HCT116 (cell line): Measurements from ENCODE around the gene HDHD5. TPM values are rescaled to one million over a fixed set of nuclear protein-coding genes. Genes with fewer than 3 reads are reported as not detected.

Experiments
- ATAC-seq: fragments of 200-7000 bp; cut with Tn5 transposase; 2 replicates; pipeline ENCODE4 v1.9.1; 2020; ENCODE audit warnings: mild to moderate bottlenecking, moderate library complexity
- BruUV-seq: library from RNA; stranded (reverse); fragments of 400-500 nt; replicated peaks from 2 replicates; lab custom pipeline; 2021; lab: Mats Ljungman, UMichigan
- CTCF ChIA-PET: fragments of 300-600 bp; sonication (Branson Sonifier 250); formaldehyde crosslinking; loops from one replicate; lab custom pipeline; 2021; ENCODE audit warnings: antibody characterized with exemption; lab: Charles Lee
- POLR2A ChIA-PET: fragments of 300-600, 350-600 bp; sonication (Branson Sonifier 250); formaldehyde crosslinking; loops from one replicate; lab custom pipeline; 2021; ENCODE audit warnings: antibody characterized with exemption; lab: Charles Lee
- RAD21 ChIA-PET, 2 experiments: fragments of 300-600 bp; sonication (Branson Sonifier 250); formaldehyde crosslinking; loops; one replicate each; lab custom pipeline; 2023; ENCODE audit warnings: low total read pairs in 2 of 2; ENCODE audit not compliant: uncharacterized antibody in 2 of 2, unreplicated experiment in 2 of 2, low non-redundant PET in 1 of 2; lab: Charles Lee
- DNase-seq: peaks from one replicate; pipeline ENCODE4 v3.0.0-alpha.2; 2010; ENCODE audit warnings: low read depth, low spot score
- H2AFZ ChIP-seq: fragments of 200-600 bp; shearing (Covaris generic), sonication (generic); 2 replicates; pipeline ENCODE4 v1.6.1; 2017; ENCODE audit warnings: low read depth, mixed run types, mixed read lengths, antibody characterized with exemption, low read length; ENCODE audit not compliant: poor library complexity, severe bottlenecking
- H3K27ac ChIP-seq: 2 replicates; pipeline ENCODE4 v1.5.1; 2012; ENCODE audit warnings: low read depth, low read length
- H3K27me3 ChIP-seq: fragments of 200-600 bp; sonication (generic); 2 replicates; pipeline ENCODE4 v1.6.1; 2016; ENCODE audit warnings: mixed run types, low read length, mixed read lengths; ENCODE audit not compliant: insufficient read depth
- H3K36me3 ChIP-seq, 2 experiments: fragments of 200-500 bp in 1 of 2; fragments of 200-600 bp in 1 of 2; sonication (Bioruptor generic) in 1 of 2; sonication (generic) in 1 of 2; 2 replicates each; pipeline versions ENCODE4 v1.5.1 to v1.6.1; 2014 to 2016; ENCODE audit warnings: low read length in 2 of 2, inconsistent platforms in 1 of 2, mixed read lengths in 1 of 2, mixed run types in 1 of 2; ENCODE audit not compliant: insufficient read depth in 2 of 2, control insufficient read depth in 1 of 2
- H3K4me1 ChIP-seq, 2 experiments: fragments of 200-600 bp in 1 of 2; sonication (generic) in 1 of 2; 2 replicates each; pipeline versions ENCODE4 v1.5.1 to v1.6.1; 2012 to 2017; ENCODE audit warnings: low read length in 2 of 2, inconsistent platforms in 1 of 2, mild to moderate bottlenecking in 1 of 2, mixed read lengths in 1 of 2, mixed run types in 1 of 2, moderate library complexity in 1 of 2; ENCODE audit not compliant: insufficient read depth in 2 of 2, control insufficient read depth in 1 of 2
- H3K4me2 ChIP-seq: fragments of 200-600 bp; sonication (generic); 2 replicates; pipeline ENCODE4 v1.6.1; 2017; ENCODE audit warnings: mixed run types, low read length, mixed read lengths
- H3K4me3 ChIP-seq, 2 experiments: fragments of 200-600 bp in 1 of 2; sonication (generic) in 1 of 2; replicated peaks in 1 of 2; 2 replicates each; pipeline ENCODE4 v1.5.1; 2011 to 2016; ENCODE audit warnings: low read length in 2 of 2, control low read depth in 1 of 2, low read depth in 1 of 2, mild to moderate bottlenecking in 1 of 2, mixed read lengths in 1 of 2, mixed run types in 1 of 2
- H3K79me2 ChIP-seq: fragments of 200-600 bp; sonication (generic); 2 replicates; pipeline ENCODE4 v1.6.1; 2017; ENCODE audit warnings: mild to moderate bottlenecking, mixed run types, low read length, moderate library complexity, mixed read lengths; ENCODE audit not compliant: insufficient read depth
- H3K9ac ChIP-seq: fragments of 200-600 bp; sonication (generic); 2 replicates; pipeline ENCODE4 v1.6.1; 2016; ENCODE audit warnings: low read length, mixed read lengths
- H3K9me2 ChIP-seq: fragments of 200-600 bp; sonication (generic), shearing (Covaris generic); 2 replicates; pipeline ENCODE4 v1.6.1; 2017; ENCODE audit warnings: mixed run types, mild to moderate bottlenecking, moderate library complexity; ENCODE audit not compliant: insufficient read depth
- H3K9me3 ChIP-seq, 2 experiments: fragments of 200-500 bp in 1 of 2; fragments of 200-600 bp in 1 of 2; sonication (Bioruptor generic) in 1 of 2; sonication (generic) in 1 of 2; 2 replicates each; pipeline ENCODE4 v1.6.1; 2014 to 2017; ENCODE audit warnings: low read length in 2 of 2, mixed read lengths in 2 of 2, inconsistent platforms in 1 of 2, low read depth in 1 of 2, mild to moderate bottlenecking in 1 of 2, mixed run types in 1 of 2, moderate library complexity in 1 of 2; ENCODE audit not compliant: control insufficient read depth in 1 of 2, insufficient read depth in 1 of 2
- H4K20me1 ChIP-seq: fragments of 200-600 bp; sonication (generic), shearing (Covaris generic); 2 replicates; pipeline ENCODE4 v1.6.1; 2017; ENCODE audit warnings: mixed run types, mild to moderate bottlenecking, moderate library complexity; ENCODE audit not compliant: insufficient read depth
- CBX3 ChIP-seq: IDR thresholded peaks from 2 replicates; pipeline ENCODE4 v1.6.1; 2012; ENCODE audit warnings: low read depth
- CTCF ChIP-seq, 3 experiments: fragments of 200-600 bp in 1 of 3; sonication (generic) in 1 of 3; IDR thresholded peaks in 2 of 3; conservative IDR thresholded peaks in 1 of 3; 2 replicates each; pipeline ENCODE4 v1.5.1; 2012 to 2017; ENCODE audit warnings: low read depth in 2 of 3, low read length in 2 of 3, antibody characterized with exemption in 1 of 3, borderline replicate concordance in 1 of 3, control low read depth in 1 of 3, mild to moderate bottlenecking in 1 of 3, mixed read lengths in 1 of 3, mixed run types in 1 of 3, moderate library complexity in 1 of 3; ENCODE audit not compliant: insufficient read depth in 1 of 3
- EGR1 ChIP-seq: IDR thresholded peaks from 2 replicates; pipeline ENCODE4 v1.6.1; 2012; ENCODE audit warnings: low read depth
- ELF1 ChIP-seq: IDR thresholded peaks from 2 replicates; pipeline ENCODE4 v1.6.1; 2012; ENCODE audit warnings: low read depth, borderline replicate concordance
- EZH2 ChIP-seq: fragments of 200-600 bp; sonication (generic); IDR thresholded peaks from 2 replicates; pipeline ENCODE4 v1.6.1; 2017; ENCODE audit warnings: antibody characterized with exemption, mixed run types
- JUND ChIP-seq: IDR thresholded peaks from 2 replicates; pipeline ENCODE4 v1.6.1; 2012
- POLR2A ChIP-seq: IDR thresholded peaks from 2 replicates; pipeline ENCODE4 v1.7.0; 2011; ENCODE audit warnings: borderline replicate concordance; ENCODE audit not compliant: insufficient read depth, insufficient read length; ENCODE audit errors: extremely low read depth
- RAD21 ChIP-seq: IDR thresholded peaks from 2 replicates; pipeline ENCODE4 v1.6.1; 2012; ENCODE audit warnings: low read depth, mild to moderate bottlenecking
- REST ChIP-seq: IDR thresholded peaks from 2 replicates; pipeline ENCODE4 v1.6.1; 2012; ENCODE audit warnings: low read depth
- SIN3A ChIP-seq: IDR thresholded peaks from 2 replicates; pipeline ENCODE4 v1.6.1; 2012; ENCODE audit warnings: low read depth
- SP1 ChIP-seq: IDR thresholded peaks from 2 replicates; pipeline ENCODE4 v1.6.1; 2012; ENCODE audit warnings: low read depth
- SRF ChIP-seq: IDR thresholded peaks from 2 replicates; pipeline ENCODE4 v1.6.1; 2012; ENCODE audit warnings: low read depth
- TCF7L2 ChIP-seq: IDR thresholded peaks from 2 replicates; pipeline ENCODE4 v1.7.0; 2011; ENCODE audit warnings: borderline replicate concordance, inconsistent platforms; ENCODE audit not compliant: insufficient read depth, insufficient read length; ENCODE audit errors: extremely low read depth
- ZNF274 ChIP-seq: fragments of 200-500 bp; sonication (Bioruptor generic); IDR thresholded peaks from 2 replicates; pipeline ENCODE4 v1.6.1; 2014; ENCODE audit warnings: mild to moderate bottlenecking, low read depth, low read length, inconsistent platforms
- intact Hi-C: fragments of 100-400 bp; cut with micrococcal nuclease; formaldehyde crosslinking; loops from 2 replicates; pipeline ENCODE4 v1.10.0; 2022
- total RNA-seq: library from RNA; stranded (reverse); gene quantifications from one replicate; pipeline ENCODE4 v1.2.1, GENCODE V29; 2021; ENCODE audit not compliant: unreplicated experiment
- TF ChIP-seq, protein P1 (sequence below): IDR thresholded peaks from 2 replicates; pipeline ENCODE4 v1.6.1; 2011; ENCODE audit warnings: mild to moderate bottlenecking, low read length, moderate library complexity; ENCODE audit not compliant: insufficient replicate concordance; ENCODE audit errors: extremely low read depth
- TF ChIP-seq, protein P2 (sequence below): IDR thresholded peaks from 2 replicates; pipeline ENCODE4 v1.6.1; 2012

HDHD5 gene
- total RNA-seq, 1 experiment from 2014 or later, result 70.1 TPM

GRCh38 chr22:17106161-17106784, 52.8 kb downstream of the HDHD5 start:
- no peak for ATAC-seq
- Histone ChIP-seq H3K9me2 (no peaks in the 10 kb centered on the region), H3K4me3 (no peak overlapping the region), H4K20me1 (no peaks in the 10 kb centered on the region), H3K36me3 (peaks cover 12% of the 10 kb centered on the region in 2 experiments; a peak in 2 of 4 replicates), H3K27ac (no peak overlapping the region), H2AFZ (no peak overlapping the region), H3K9me3 (no peaks in the 10 kb centered on the region), H3K79me2 (no peaks in the 10 kb centered on the region), H3K4me2 (no peak overlapping the region), H3K4me1 (no peaks in the 10 kb centered on the region), H3K9ac (no peak overlapping the region), H3K27me3 (no peaks in the 10 kb centered on the region)
- intact Hi-C loops, result no loop called here
- RAD21 ChIA-PET, result no interaction called here
- POLR2A ChIA-PET, result no interaction called here
- TF ChIP-seq REST (no peak), SP1 (no peak), SIN3A (no peak), ELF1 (no peak), TCF7L2 (no peak), EGR1 (no peak), EZH2 (no peak), ZNF274 (no peak), CBX3 (no peak), CTCF (IDR thresholded peaks at IDR 0.05 in 2 of 3, conservative IDR thresholded peaks at IDR 0.05 in 1 of 3; ENCODE audit: borderline replicate concordance in 1 of 3, insufficient read depth in 1 of 3, low read depth in 2 of 3, low read length in 2 of 3) (no peak), JUND (no peak), SRF (no peak), RAD21 (no peak), POLR2A (no peak)
- TF ChIP-seq, protein P1, sequence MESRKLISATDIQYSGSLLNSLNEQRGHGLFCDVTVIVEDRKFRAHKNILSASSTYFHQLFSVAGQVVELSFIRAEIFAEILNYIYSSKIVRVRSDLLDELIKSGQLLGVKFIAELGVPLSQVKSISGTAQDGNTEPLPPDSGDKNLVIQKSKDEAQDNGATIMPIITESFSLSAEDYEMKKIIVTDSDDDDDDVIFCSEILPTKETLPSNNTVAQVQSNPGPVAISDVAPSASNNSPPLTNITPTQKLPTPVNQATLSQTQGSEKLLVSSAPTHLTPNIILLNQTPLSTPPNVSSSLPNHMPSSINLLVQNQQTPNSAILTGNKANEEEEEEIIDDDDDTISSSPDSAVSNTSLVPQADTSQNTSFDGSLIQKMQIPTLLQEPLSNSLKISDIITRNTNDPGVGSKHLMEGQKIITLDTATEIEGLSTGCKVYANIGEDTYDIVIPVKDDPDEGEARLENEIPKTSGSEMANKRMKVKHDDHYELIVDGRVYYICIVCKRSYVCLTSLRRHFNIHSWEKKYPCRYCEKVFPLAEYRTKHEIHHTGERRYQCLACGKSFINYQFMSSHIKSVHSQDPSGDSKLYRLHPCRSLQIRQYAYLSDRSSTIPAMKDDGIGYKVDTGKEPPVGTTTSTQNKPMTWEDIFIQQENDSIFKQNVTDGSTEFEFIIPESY, result no peak
- TF ChIP-seq, protein P2, sequence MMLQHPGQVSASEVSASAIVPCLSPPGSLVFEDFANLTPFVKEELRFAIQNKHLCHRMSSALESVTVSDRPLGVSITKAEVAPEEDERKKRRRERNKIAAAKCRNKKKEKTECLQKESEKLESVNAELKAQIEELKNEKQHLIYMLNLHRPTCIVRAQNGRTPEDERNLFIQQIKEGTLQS, result no peak
- no peak for DNase-seq
- BruUV-seq, result no TSS peak
- CTCF ChIA-PET, result no interaction called here
